AG04449 (cell line): ENCODE data around the gene KLHL18.

Source experiments
- CTCF ChIA-PET: fragments of 350-600 bp; formaldehyde crosslinking; extraction: SDS; loops from one replicate; lab custom pipeline; 2021; ENCODE audit warnings: antibody characterized with exemption; lab: Yijun Ruan, JAX
- POLR2A ChIA-PET: fragments of 400-600, 350-600 bp; formaldehyde crosslinking; extraction: SDS; loops from one replicate; lab custom pipeline; 2020; ENCODE audit warnings: antibody characterized with exemption, inconsistent platforms; lab: Yijun Ruan, JAX
- DNase-seq: peaks from one replicate; pipeline ENCODE4 v3.0.0-alpha.2; 2010; ENCODE audit warnings: low read depth, low spot score
- H3K4me3 ChIP-seq: 2 replicates; pipeline ENCODE4 v1.5.1; 2011; ENCODE audit warnings: low read depth, mild to moderate bottlenecking, control low read depth, low read length
- TF ChIP-seq, protein P1 (sequence below): IDR thresholded peaks from one replicate; pipeline ENCODE4 v1.5.1; 2011; ENCODE audit warnings: mild to moderate bottlenecking, moderate library complexity, low read length, control low read depth, inconsistent platforms; ENCODE audit not compliant: insufficient read depth; ENCODE audit errors: missing control alignments

Gene KLHL18

DNA sequence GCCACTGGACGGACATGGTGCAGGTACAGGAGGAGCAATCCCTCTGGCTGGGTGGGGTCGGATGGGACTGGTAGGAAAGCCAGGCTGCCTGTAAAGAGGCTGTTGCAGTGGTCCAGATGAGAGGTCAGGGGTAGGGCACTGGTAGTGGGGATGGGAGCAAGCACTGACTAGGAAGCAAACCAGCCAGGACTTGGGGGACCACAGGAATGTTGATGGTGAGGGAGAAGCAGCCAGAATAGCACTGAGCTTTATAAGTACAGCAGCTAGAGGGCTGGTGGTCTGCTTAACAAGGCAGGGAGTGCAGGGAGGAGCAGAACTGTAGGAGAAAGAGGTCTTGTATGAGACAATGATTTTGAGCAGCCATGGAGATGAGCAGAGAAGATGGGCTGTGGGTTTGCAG is 59.4 kb downstream of the KLHL18 start:
- ChIA-PET CTCF (interaction anchor here (1.0 kb wide), 1 partner anchor 28 kb away, joined by 3 read pairs; no protein-coding TSS in a partner anchor), POLR2A (no interaction called here)
- no peak for DNase-seq
- H3K4me3 ChIP-seq = no peak overlapping the region
- TF ChIP-seq, protein P1, sequence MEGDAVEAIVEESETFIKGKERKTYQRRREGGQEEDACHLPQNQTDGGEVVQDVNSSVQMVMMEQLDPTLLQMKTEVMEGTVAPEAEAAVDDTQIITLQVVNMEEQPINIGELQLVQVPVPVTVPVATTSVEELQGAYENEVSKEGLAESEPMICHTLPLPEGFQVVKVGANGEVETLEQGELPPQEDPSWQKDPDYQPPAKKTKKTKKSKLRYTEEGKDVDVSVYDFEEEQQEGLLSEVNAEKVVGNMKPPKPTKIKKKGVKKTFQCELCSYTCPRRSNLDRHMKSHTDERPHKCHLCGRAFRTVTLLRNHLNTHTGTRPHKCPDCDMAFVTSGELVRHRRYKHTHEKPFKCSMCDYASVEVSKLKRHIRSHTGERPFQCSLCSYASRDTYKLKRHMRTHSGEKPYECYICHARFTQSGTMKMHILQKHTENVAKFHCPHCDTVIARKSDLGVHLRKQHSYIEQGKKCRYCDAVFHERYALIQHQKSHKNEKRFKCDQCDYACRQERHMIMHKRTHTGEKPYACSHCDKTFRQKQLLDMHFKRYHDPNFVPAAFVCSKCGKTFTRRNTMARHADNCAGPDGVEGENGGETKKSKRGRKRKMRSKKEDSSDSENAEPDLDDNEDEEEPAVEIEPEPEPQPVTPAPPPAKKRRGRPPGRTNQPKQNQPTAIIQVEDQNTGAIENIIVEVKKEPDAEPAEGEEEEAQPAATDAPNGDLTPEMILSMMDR = no peak

DNA sequence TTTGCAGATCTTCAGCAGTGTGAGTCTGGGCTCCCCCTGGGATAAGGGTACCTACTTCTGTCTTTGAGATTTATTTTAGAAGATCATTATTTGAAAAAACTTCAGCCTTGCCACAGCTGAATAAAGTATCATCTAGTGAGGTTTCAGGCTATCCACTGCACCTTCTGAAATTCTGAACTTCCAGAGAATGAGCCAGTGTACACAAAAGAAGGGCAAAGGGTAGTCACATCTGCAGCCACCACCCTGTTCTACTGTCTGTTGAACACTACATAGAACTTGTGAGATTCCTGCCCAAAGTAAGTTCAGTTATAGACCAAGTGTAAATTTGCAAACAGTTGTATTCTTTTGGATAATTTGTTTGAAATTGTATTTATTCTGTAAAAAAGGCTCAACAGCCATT is 60.1 kb downstream of the KLHL18 start:
- no peak overlapping the region for H3K4me3 ChIP-seq
- TF ChIP-seq, protein P1 = no peak
- ChIA-PET POLR2A (no interaction called here), CTCF (interaction anchor here (1.0 kb wide), 1 partner anchor 28 kb away, joined by 3 read pairs; no protein-coding TSS in a partner anchor)
- no peak for DNase-seq

DNA sequence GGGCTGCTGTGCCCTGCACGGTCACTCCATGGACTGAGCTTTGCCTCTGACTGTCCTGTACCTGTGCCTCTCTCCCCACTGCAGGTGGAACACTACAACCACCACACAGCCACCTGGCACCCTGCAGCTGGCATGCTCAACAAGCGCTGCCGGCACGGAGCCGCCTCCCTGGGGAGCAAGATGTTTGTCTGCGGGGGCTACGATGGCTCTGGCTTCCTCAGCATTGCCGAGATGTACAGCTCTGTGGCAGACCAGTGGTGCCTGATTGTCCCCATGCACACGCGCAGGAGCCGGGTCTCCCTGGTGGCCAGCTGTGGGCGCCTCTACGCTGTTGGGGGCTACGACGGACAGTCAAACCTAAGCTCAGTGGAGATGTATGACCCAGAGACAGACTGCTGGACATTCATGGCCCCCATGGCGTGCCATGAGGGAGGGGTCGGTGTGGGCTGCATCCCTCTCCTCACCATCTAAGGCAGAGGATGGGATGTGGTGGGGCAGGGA is 60.8 kb downstream of the KLHL18 start:
- TF ChIP-seq, protein P1 = no peak
- ChIA-PET CTCF (no interaction called here), POLR2A (no interaction called here)
- no peak for DNase-seq
- H3K4me3 ChIP-seq = no peak overlapping the region

DNA sequence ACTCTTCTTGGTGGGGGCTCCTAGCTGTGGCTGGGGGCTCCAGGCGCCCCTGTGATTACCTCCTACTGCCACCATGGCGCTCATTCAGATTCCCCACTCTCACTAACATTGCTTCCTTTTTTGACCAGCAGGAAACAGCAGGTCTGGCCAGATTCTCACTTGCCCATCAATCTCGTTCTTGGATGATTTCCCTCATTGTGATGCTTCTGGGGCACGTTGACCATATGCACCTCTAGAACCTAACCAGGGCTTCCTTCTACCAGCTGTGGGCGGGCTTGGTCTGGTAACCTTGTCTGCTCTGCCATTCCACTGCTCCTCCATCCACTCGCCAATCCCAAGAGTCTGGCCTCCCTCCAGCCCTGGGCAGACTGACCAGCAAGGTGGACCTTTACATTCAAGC is 62.2 kb downstream of the KLHL18 start:
- POLR2A ChIA-PET = no interaction called here
- no peak for DNase-seq
- TF ChIP-seq, protein P1 = no peak
- CTCF ChIA-PET = interaction anchor here (1.0 kb wide), 1 partner anchor 20 kb away, joined by 3 read pairs; no protein-coding TSS in a partner anchor
- no peak overlapping the region for H3K4me3 ChIP-seq

DNA sequence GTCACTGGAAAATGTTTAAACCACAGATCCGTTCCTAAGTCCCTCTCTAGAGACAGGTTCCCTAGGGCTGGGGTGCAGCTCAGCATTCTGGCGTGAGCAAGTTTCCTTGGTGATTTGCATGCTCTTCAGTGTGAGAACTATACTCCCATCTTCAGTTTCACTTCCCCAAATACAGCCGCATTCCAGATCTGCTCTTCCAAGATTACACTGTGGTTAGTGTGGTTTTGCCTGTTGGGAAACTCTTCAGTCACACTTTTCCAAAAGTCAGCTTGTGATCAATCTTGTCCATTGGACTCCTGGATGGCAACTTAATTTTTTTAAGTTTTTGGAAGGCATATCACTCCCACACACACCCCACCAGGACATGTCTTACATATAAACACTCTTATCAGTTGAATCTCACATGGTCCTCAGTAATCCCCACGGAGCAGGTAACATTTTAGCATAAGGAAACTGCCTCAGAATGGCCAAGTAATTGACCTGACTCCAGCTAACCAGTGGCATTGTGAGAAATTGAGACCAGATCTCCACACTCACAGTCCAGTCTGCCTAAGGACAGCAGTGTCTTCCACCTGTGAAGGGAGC is 64.6 kb downstream of the KLHL18 start:
- H3K4me3 ChIP-seq = no peak overlapping the region
- TF ChIP-seq, protein P1 = no peak
- DNase-seq = peak; percentile 23
- ChIA-PET POLR2A (no interaction called here), CTCF (interaction anchor here (0.7 to 1.8 kb wide), 3 partner anchors 23 to 30 kb away, joined by 3 to 5 read pairs (median 5); no protein-coding TSS in a partner anchor)

DNA sequence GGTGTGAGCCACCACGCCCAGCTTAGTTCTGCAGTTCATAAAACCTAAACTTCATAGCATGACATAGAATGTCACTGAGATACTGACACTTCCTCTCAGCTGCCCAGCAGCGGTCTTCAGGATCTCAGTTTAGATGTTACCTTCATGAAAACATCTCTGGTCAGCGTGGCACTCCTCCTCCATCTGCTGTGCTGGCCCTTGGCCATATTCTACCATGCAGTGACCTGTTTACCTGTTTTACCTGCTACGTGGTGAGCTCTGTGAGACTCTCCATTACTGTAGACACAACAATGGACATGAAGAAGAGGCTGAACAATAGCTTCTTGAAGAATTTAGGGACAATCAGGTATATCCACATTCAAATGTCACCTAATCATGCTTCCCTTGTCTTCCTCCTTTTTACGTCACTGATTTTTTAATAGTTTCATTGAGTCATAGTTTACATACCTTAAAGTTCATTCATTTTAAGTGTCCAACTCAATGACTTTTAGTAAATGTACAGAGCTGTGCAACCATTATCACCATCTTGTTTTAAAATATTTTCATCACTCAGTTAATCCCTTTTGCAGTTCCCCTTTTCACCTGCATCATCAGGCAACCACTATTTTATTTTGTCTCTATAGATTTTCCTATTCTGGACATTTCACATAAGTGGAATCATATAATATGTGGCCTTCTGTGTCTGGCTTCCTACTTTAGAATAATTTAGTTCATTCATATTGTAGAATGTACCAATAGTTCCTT is 65.8 kb downstream of the KLHL18 start:
- no peak overlapping the region for H3K4me3 ChIP-seq
- CTCF ChIA-PET = interaction anchor here (0.7 to 1.8 kb wide), 4 partner anchors 10 to 25 kb away, joined by 3 to 6 read pairs (median 4); no protein-coding TSS in a partner anchor
- POLR2A ChIA-PET = no interaction called here

More for the DNA sequence above, 65.8 kb downstream of the KLHL18 start:
- DNase-seq = no peak
- TF ChIP-seq, protein P1 = no peak
